WTC11 (cell line): ENCODE measurements around the gene NRP2. TPM values are rescaled to one million over a fixed set of nuclear protein-coding genes. Genes with fewer than 3 reads are reported as not detected.

Experiments used
- ATAC-seq: fragments of 200-7000 bp; cut with Tn5 transposase; 2 replicates; pipeline ENCODE4 v1.10.0; 2021; ENCODE audit warnings: mild to moderate bottlenecking, moderate library complexity
- CTCF ChIA-PET: fragments of 300-600 bp; sonication (Branson Sonifier 250); formaldehyde crosslinking; loops from one replicate; lab custom pipeline; 2021; ENCODE audit warnings: antibody characterized with exemption; lab: Charles Lee
- POLR2A ChIA-PET: fragments of 350-600 bp; sonication (Branson Sonifier 250); formaldehyde crosslinking; loops from one replicate; lab custom pipeline; 2021; ENCODE audit warnings: antibody characterized with exemption; lab: Charles Lee
- DNase-seq: peaks from one replicate; pipeline ENCODE4 v3.0.0; 2021; ENCODE audit warnings: low spot score
- H3K27ac Mint-ChIP-seq: 2 replicates; pipeline ENCODE4 v1.8.0; 2021; ENCODE audit warnings: mixed read lengths
- H3K27me3 Mint-ChIP-seq: 2 replicates; pipeline ENCODE4 v1.8.0; 2021; ENCODE audit warnings: low read depth, mild to moderate bottlenecking, moderate library complexity, mixed read lengths
- H3K36me3 Mint-ChIP-seq: 2 replicates; pipeline ENCODE4 v1.8.0; 2021; ENCODE audit warnings: mixed read lengths
- H3K4me1 Mint-ChIP-seq: 2 replicates; pipeline ENCODE4 v1.8.0; 2022; ENCODE audit warnings: mixed read lengths
- H3K4me3 Mint-ChIP-seq: 2 replicates; pipeline ENCODE4 v1.8.0; 2021; ENCODE audit warnings: mild to moderate bottlenecking, moderate library complexity, mixed read lengths
- H3K9me3 Mint-ChIP-seq: 2 replicates; pipeline ENCODE4 v1.8.0; 2021; ENCODE audit warnings: mixed read lengths
- AR ChIP-seq: fragments of 250-450 bp; sonication (Bioruptor Pico); IDR thresholded peaks from 2 replicates; pipeline ENCODE4 v1.9.0; 2021; ENCODE audit warnings: mild to moderate bottlenecking
- ATF1 ChIP-seq: sonication (generic); formaldehyde crosslinking; IDR thresholded peaks from 2 replicates; pipeline ENCODE4 v1.8.1; 2023; ENCODE audit warnings: mild to moderate bottlenecking, moderate library complexity, missing genetic modification reagents
- ATF2 ChIP-seq: sonication (generic); formaldehyde crosslinking; IDR thresholded peaks from 2 replicates; pipeline ENCODE4 v1.8.1; 2022; ENCODE audit warnings: low read depth, missing genetic modification reagents, borderline replicate concordance
- CREB1 ChIP-seq: sonication (generic); formaldehyde crosslinking; IDR thresholded peaks from 2 replicates; pipeline ENCODE4 v1.8.0; 2023; ENCODE audit warnings: mild to moderate bottlenecking, missing genetic modification reagents
- CTCF ChIP-seq: fragments of 200-600 bp; IDR thresholded peaks from 2 replicates; pipeline ENCODE4 v1.8.0; 2022; ENCODE audit warnings: antibody characterized with exemption
- E2F4 ChIP-seq: sonication (generic); formaldehyde crosslinking; IDR thresholded peaks from 2 replicates; pipeline ENCODE4 v1.8.1; 2022; ENCODE audit warnings: low read depth, mild to moderate bottlenecking, moderate library complexity, missing genetic modification reagents, borderline replicate concordance
- ERG ChIP-seq: fragments of 250-450 bp; sonication (Bioruptor Pico); IDR thresholded peaks from 2 replicates; pipeline ENCODE4 v1.8.0; 2021; ENCODE audit warnings: mild to moderate bottlenecking
- FOXJ3 ChIP-seq: sonication (generic); formaldehyde crosslinking; IDR thresholded peaks from 2 replicates; pipeline ENCODE4 v1.9.0; 2021; ENCODE audit warnings: missing genetic modification reagents, mild to moderate bottlenecking, borderline replicate concordance
- HMGXB4 ChIP-seq: sonication (generic); formaldehyde crosslinking; IDR thresholded peaks from 2 replicates; pipeline ENCODE4 v1.8.1; 2023; ENCODE audit warnings: mild to moderate bottlenecking, moderate library complexity, missing genetic modification reagents
- IRF2 ChIP-seq: sonication (generic); formaldehyde crosslinking; IDR thresholded peaks from 2 replicates; pipeline ENCODE4 v1.8.0; 2022; ENCODE audit warnings: low read depth, missing genetic modification reagents, borderline replicate concordance
- NR1H2 ChIP-seq: sonication (generic); formaldehyde crosslinking; IDR thresholded peaks from 2 replicates; pipeline ENCODE4 v1.9.0; 2021; ENCODE audit warnings: mild to moderate bottlenecking, moderate library complexity, missing genetic modification reagents
- NR2C2 ChIP-seq: sonication (generic); formaldehyde crosslinking; IDR thresholded peaks from 2 replicates; pipeline ENCODE4 v1.8.0; 2022; ENCODE audit warnings: mild to moderate bottlenecking, missing genetic modification reagents
- RORB ChIP-seq: fragments of 250-450 bp; sonication (Bioruptor Pico); IDR thresholded peaks from 2 replicates; pipeline ENCODE4 v1.9.0; 2021; ENCODE audit warnings: mild to moderate bottlenecking
- ZNF219 ChIP-seq: sonication (generic); formaldehyde crosslinking; IDR thresholded peaks from 2 replicates; pipeline ENCODE4 v1.8.0; 2023; ENCODE audit warnings: missing genetic modification reagents, mild to moderate bottlenecking, borderline replicate concordance
- total RNA-seq: library from RNA; stranded (reverse); gene quantifications from 3 replicates; pipeline ENCODE4 v1.2.3, GENCODE V29; 2021

The NRP2 gene
- total RNA-seq, 1 experiment from 2014 or later, result 41.0 TPM

- TF ChIP-seq E2F4 (no peak), IRF2 (CRISPR knock-in tag) (no peak)
- ATAC-seq (no peak), DNase-seq (no peak)
- no peaks in the 10 kb centered on the region; the same call in none of the 2 replicates for H3K27me3 Mint-ChIP-seq
- POLR2A ChIA-PET, result no interaction called here
- no peaks in the 10 kb centered on the region for H3K9me3 Mint-ChIP-seq
- H3K4me1 Mint-ChIP-seq, result no peaks in the 10 kb centered on the region
- H3K36me3 Mint-ChIP-seq, result no peaks in the 10 kb centered on the region
- H3K4me3 Mint-ChIP-seq, result no peak overlapping the region
- CTCF ChIA-PET, result no interaction called here
- no peak overlapping the region for H3K27ac Mint-ChIP-seq
Observed at GRCh38 chr2:205657579-205657978, 24.7 kb upstream of the NRP2 start.

- TF ChIP-seq ATF1 (CRISPR knock-in tag) (no peak), CREB1 (CRISPR knock-in tag) (no peak), CTCF (no peak), ATF2 (CRISPR knock-in tag) (no peak), AR (CRISPR knock-in tag) (no peak), IRF2 (CRISPR knock-in tag) (no peak), NR2C2 (CRISPR knock-in tag) (no peak), ZNF219 (CRISPR knock-in tag) (no peak), NR1H2 (CRISPR knock-in tag) (no peak), HMGXB4 (no peak), ERG (CRISPR knock-in tag) (no peak), RORB (CRISPR knock-in tag) (no peak), FOXJ3 (no peak)
- H3K36me3 Mint-ChIP-seq, result no peaks in the 10 kb centered on the region
- H3K9me3 Mint-ChIP-seq, result no peaks in the 10 kb centered on the region
- POLR2A ChIA-PET, result no interaction called here
- CTCF ChIA-PET, result no interaction called here
- H3K27ac Mint-ChIP-seq, result no peak overlapping the region
- H3K4me3 Mint-ChIP-seq, result no peak overlapping the region
- H3K4me1 Mint-ChIP-seq, result no peaks in the 10 kb centered on the region
- no peak for DNase-seq
- no peak for ATAC-seq
- no peaks in the 10 kb centered on the region; the same call in none of the 2 replicates for H3K27me3 Mint-ChIP-seq
Observed at GRCh38 chr2:205658068-205658467, 24.2 kb upstream of the NRP2 start.
